GM23338 (cell line): Measurements from ENCODE around the gene NPAS2. TPM values are rescaled to one million over a fixed set of nuclear protein-coding genes. Genes with fewer than 3 reads are reported as not detected.

Experiments
- ATAC-seq: fragments of 200-7000 bp; cut with Tn5 transposase; 3 replicates; pipeline ENCODE4 v1.9.1; 2020
- DNase-seq: peaks from one replicate; pipeline ENCODE4 v3.0.0-alpha.2; 2015; ENCODE audit warnings: low spot score
- H2AFZ ChIP-seq: fragments of 200-600 bp; sonication (generic); 2 replicates; pipeline ENCODE4 v1.8.0; 2016; ENCODE audit warnings: antibody characterized with exemption, mild to moderate bottlenecking, moderate library complexity
- H3F3A ChIP-seq: fragments of 200-600 bp; sonication (generic); replicated peaks from 2 replicates; pipeline ENCODE4 v1.8.0; 2017; ENCODE audit warnings: antibody characterized with exemption, mixed run types, low read depth
- H3K27ac ChIP-seq: fragments of 200-600 bp; sonication (generic); 2 replicates; pipeline ENCODE4 v1.6.1; 2016; ENCODE audit warnings: low read depth
- H3K27me3 ChIP-seq: fragments of 200-600 bp; sonication (generic); 2 replicates; pipeline ENCODE4 v1.8.0; 2016; ENCODE audit warnings: mild to moderate bottlenecking, mixed run types, moderate library complexity; ENCODE audit not compliant: insufficient read depth
- H3K36me3 ChIP-seq: fragments of 200-600 bp; sonication (generic); 2 replicates; pipeline ENCODE4 v1.8.0; 2016; ENCODE audit warnings: mild to moderate bottlenecking; ENCODE audit not compliant: insufficient read depth
- H3K4me1 ChIP-seq: fragments of 200-600 bp; sonication (generic); 2 replicates; pipeline ENCODE4 v1.8.0; 2016; ENCODE audit warnings: mild to moderate bottlenecking, moderate library complexity; ENCODE audit not compliant: insufficient read depth
- H3K4me2 ChIP-seq: fragments of 200-600 bp; sonication (generic); 2 replicates; pipeline ENCODE4 v1.7.1; 2017; ENCODE audit warnings: mixed run types
- H3K4me3 ChIP-seq: fragments of 200-600 bp; sonication (generic); 2 replicates; pipeline ENCODE4 v1.6.1; 2016; ENCODE audit warnings: mixed run types
- H3K79me2 ChIP-seq: fragments of 200-600 bp; sonication (generic); replicated peaks from 2 replicates; pipeline ENCODE4 v1.8.0; 2017; ENCODE audit warnings: mild to moderate bottlenecking; ENCODE audit not compliant: insufficient read depth
- H3K9me2 ChIP-seq: fragments of 200-600 bp; sonication (generic); 2 replicates; pipeline ENCODE4 v1.8.0; 2017; ENCODE audit not compliant: insufficient read depth
- H4K20me1 ChIP-seq: fragments of 200-600 bp; sonication (generic); replicated peaks from 2 replicates; pipeline ENCODE4 v1.8.0; 2017; ENCODE audit warnings: mild to moderate bottlenecking; ENCODE audit not compliant: insufficient read depth
- H3K27ac Mint-ChIP-seq: 2 replicates; pipeline ENCODE4 v1.8.0; 2020; ENCODE audit warnings: inconsistent platforms, mild to moderate bottlenecking, moderate library complexity, mixed read lengths
- H3K27me3 Mint-ChIP-seq: 3 replicates; pipeline ENCODE4 v1.8.0; 2022; ENCODE audit warnings: low read depth, mild to moderate bottlenecking, moderate library complexity, mixed read lengths, inconsistent platforms; ENCODE audit not compliant: insufficient read depth, poor library complexity
- H3K36me3 Mint-ChIP-seq: 3 replicates; pipeline ENCODE4 v1.8.0; 2021; ENCODE audit warnings: low read depth, mild to moderate bottlenecking, inconsistent platforms, moderate library complexity, mixed read lengths
- H3K4me1 Mint-ChIP-seq: 3 replicates; pipeline ENCODE4 v1.8.0; 2020; ENCODE audit warnings: mild to moderate bottlenecking, inconsistent platforms, mixed read lengths
- H3K4me3 Mint-ChIP-seq: 3 replicates; pipeline ENCODE4 v1.8.0; 2021; ENCODE audit warnings: moderate library complexity, mild to moderate bottlenecking, inconsistent platforms, mixed read lengths
- H3K9me3 Mint-ChIP-seq: 3 replicates; pipeline ENCODE4 v1.8.0; 2020; ENCODE audit warnings: moderate library complexity, mild to moderate bottlenecking, inconsistent platforms, mixed read lengths
- CTCF ChIP-seq, 2 experiments: fragments of 200-600 bp in 1 of 2; sonication (generic) in 1 of 2; conservative IDR thresholded peaks; 2 replicates each; pipeline versions ENCODE4 v1.5.1 to v1.6.1; 2016 to 2017; ENCODE audit warnings: antibody characterized with exemption in 2 of 2, low read depth in 2 of 2, mild to moderate bottlenecking in 2 of 2, moderate library complexity in 1 of 2
- EZH2 ChIP-seq: fragments of 200-600 bp; sonication (generic); IDR thresholded peaks from one replicate; pipeline ENCODE4 v1.8.0; 2017; ENCODE audit warnings: antibody characterized with exemption, mild to moderate bottlenecking, low read depth; ENCODE audit not compliant: unreplicated experiment
- EZH2phosphoT487 ChIP-seq: fragments of 200-600 bp; sonication (generic); IDR thresholded peaks from one replicate; pipeline ENCODE4 v1.8.1; 2018; ENCODE audit warnings: antibody characterized with exemption; ENCODE audit not compliant: unreplicated experiment
- NANOG ChIP-seq: IDR thresholded peaks from 2 replicates; pipeline ENCODE4 v1.6.1; 2016; ENCODE audit warnings: antibody characterized with exemption, borderline replicate concordance
- POLR2AphosphoS5 ChIP-seq: IDR thresholded peaks from 2 replicates; pipeline ENCODE4 v1.6.1; 2016; ENCODE audit warnings: antibody characterized with exemption, low read depth
- STAT1 ChIP-seq: IDR thresholded peaks from one replicate; pipeline ENCODE4 v1.6.1; 2016; ENCODE audit warnings: antibody characterized with exemption; ENCODE audit not compliant: unreplicated experiment
- ZNF114 ChIP-seq: fragments of 250-450 bp; sonication (Bioruptor Pico); IDR thresholded peaks from 2 replicates; pipeline ENCODE4 v1.5.0; 2020; ENCODE audit warnings: mild to moderate bottlenecking, moderate library complexity
- ZNF462 ChIP-seq: fragments of 250-450 bp; sonication (Bioruptor Pico); IDR thresholded peaks from 2 replicates; pipeline ENCODE4 v1.5.0; 2020; ENCODE audit warnings: mild to moderate bottlenecking, moderate library complexity
- polyA plus RNA-seq: library from polyadenylated mRNA; unstranded; fragments of >200 nt; fragmentation: Nextera tagmentation; extraction: Ambion mirVana; gene quantifications from 2 replicates; pipeline ENCODE4 v1.2.1, GENCODE V29; 2016
- total RNA-seq: library from RNA; depleted of rRNA; stranded (reverse); fragments of >200 nt; shearing (Covaris generic); gene quantifications from 2 replicates; pipeline ENCODE4 v1.2.3, GENCODE V29; 2014

The NPAS2 gene
- total and polyA plus RNA-seq, 2 experiments from 2014 or later = 0.56 to 1.1 TPM

DNA sequence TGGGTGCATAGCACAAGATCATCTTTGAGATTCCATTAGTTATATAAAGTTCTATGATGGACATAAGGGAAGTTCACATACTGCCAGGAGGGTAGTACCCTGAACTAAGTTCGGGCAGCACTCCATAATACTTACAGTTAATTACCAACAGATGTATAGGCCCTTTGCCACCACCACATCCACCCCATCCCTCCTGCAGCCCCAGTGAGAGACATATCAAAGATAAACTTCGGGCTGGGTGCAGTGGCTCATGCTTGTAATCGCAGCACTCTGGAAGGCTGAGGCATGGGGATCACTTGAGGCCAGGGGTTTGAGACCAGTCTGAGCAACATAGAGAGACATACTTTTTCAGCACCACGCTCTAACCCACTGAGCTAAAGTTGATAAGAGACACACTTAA is 46.4 kb upstream of the NPAS2 start (continued):
- TF ChIP-seq POLR2AphosphoS5 (no peak), ZNF462 (CRISPR knock-in tag) (no peak), STAT1 (no peak), NANOG (no peak), EZH2phosphoT487 (no peak)

DNA sequence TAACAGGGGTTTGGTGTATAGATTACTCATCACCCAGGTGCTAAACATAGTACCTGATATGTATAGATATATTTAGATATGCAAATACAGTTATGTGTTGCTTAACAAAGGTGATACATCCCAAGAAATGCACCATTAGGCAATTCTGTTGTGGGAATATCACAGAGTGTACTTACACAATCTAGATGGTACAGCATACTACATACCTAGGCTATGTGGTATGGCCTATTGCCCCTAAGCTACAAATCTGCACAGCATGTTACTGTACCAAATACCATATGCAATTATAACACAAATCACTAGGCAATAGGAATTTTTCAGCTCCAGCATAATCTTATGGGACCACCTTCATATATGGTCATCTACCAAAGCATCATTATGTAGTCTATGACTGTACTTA is 43.5 kb upstream of the NPAS2 start:
- DNase-seq (no peak), ATAC-seq (no peak)
- Histone ChIP-seq H3K36me3 (no peaks in the 10 kb centered on the region), H3K4me2 (no peak overlapping the region), H2AFZ (no peak overlapping the region), H3K27me3 (no peaks in the 10 kb centered on the region), H4K20me1 (no peaks in the 10 kb centered on the region), H3K4me1 (no peaks in the 10 kb centered on the region; the same call in 1 of the 2 replicates), H3K79me2 (no peaks in the 10 kb centered on the region), H3K4me3 (no peak overlapping the region), H3F3A (no peaks in the 10 kb centered on the region), H3K9me2 (0 out of 2 replicates have a peak, but pooled peaks cover under 1% of the 10 kb centered on the region), H3K27ac (no peak overlapping the region)
- Mint-ChIP-seq H3K36me3 (no peaks in the 10 kb centered on the region), H3K9me3 (no peaks in the 10 kb centered on the region), H3K27me3 (peaks cover 7% of the 10 kb centered on the region), H3K27ac (no peak overlapping the region), H3K4me1 (peaks cover 4% of the 10 kb centered on the region; the same call in 1 of the 3 replicates), H3K4me3 (no peak overlapping the region)
- TF ChIP-seq CTCF (conservative IDR thresholded peaks at IDR 0.05; ENCODE audit: low read depth in 2 of 2) = no peak
- no peak for TF ChIP-seq ZNF114 (CRISPR knock-in tag)
- no peak for TF ChIP-seq EZH2phosphoT487
- TF ChIP-seq POLR2AphosphoS5 = no peak
- no peak for TF ChIP-seq EZH2
- no peak for TF ChIP-seq STAT1
